BE2C (cell line): ENCODE results near the gene PRR35.
A peak's percentile ranks its signal among the peaks of the same experiment; 100 is the strongest.

ENCODE experiments used
- DNase-seq: peaks from one replicate; pipeline ENCODE4 v3.0.0-alpha.2; 2020
- H3K27me3 ChIP-seq: fragments of 250-450 bp; sonication (Bioruptor Pico); 2 replicates; pipeline ENCODE4 v1.5.1; 2020; ENCODE audit warnings: mild to moderate bottlenecking
- H3K36me3 ChIP-seq: fragments of 250-450 bp; sonication (Bioruptor Pico); 2 replicates; pipeline ENCODE4 v1.5.1; 2020; ENCODE audit warnings: mild to moderate bottlenecking
- H3K4me1 ChIP-seq: fragments of 250-450 bp; sonication (Bioruptor Pico); 2 replicates; pipeline ENCODE4 v1.5.1; 2020
- H3K4me3 ChIP-seq: 2 replicates; pipeline ENCODE4 v1.5.1; 2011; ENCODE audit warnings: low read depth, low read length
- H3K9me3 ChIP-seq: fragments of 250-450 bp; sonication (Bioruptor Pico); 2 replicates; pipeline ENCODE4 v1.5.1; 2020
- TF ChIP-seq, protein P1 (sequence below): IDR thresholded peaks from 2 replicates; pipeline ENCODE4 v1.5.1; 2012; ENCODE audit warnings: mild to moderate bottlenecking, low read depth, low read length

Gene PRR35

GRCh38 chr16:569445-570254 is 9.5 kb downstream of the PRR35 start, which contains the start of gene PIGQ:
TSS of gene PIGQ (plus strand) at chr16:569968. CDS start at chr16:574075, 4,107 bp downstream.
- peaks cover 45% of the 10 kb centered on the region for H3K4me1 ChIP-seq
- peak; percentile 72 for DNase-seq
- H3K36me3 ChIP-seq: peaks cover 23% of the 10 kb centered on the region
- H3K9me3 ChIP-seq: no peaks in the 10 kb centered on the region
- H3K4me3 ChIP-seq: peak within 1 kb of the TSS; percentile 59
- TF ChIP-seq, protein P1, sequence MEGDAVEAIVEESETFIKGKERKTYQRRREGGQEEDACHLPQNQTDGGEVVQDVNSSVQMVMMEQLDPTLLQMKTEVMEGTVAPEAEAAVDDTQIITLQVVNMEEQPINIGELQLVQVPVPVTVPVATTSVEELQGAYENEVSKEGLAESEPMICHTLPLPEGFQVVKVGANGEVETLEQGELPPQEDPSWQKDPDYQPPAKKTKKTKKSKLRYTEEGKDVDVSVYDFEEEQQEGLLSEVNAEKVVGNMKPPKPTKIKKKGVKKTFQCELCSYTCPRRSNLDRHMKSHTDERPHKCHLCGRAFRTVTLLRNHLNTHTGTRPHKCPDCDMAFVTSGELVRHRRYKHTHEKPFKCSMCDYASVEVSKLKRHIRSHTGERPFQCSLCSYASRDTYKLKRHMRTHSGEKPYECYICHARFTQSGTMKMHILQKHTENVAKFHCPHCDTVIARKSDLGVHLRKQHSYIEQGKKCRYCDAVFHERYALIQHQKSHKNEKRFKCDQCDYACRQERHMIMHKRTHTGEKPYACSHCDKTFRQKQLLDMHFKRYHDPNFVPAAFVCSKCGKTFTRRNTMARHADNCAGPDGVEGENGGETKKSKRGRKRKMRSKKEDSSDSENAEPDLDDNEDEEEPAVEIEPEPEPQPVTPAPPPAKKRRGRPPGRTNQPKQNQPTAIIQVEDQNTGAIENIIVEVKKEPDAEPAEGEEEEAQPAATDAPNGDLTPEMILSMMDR: no peak
- no peaks in the 10 kb centered on the region for H3K27me3 ChIP-seq

GRCh38 chr16:572865-573650 is 12.9 kb downstream of the PRR35 start:
- H3K9me3 ChIP-seq: no peaks in the 10 kb centered on the region
- peaks cover 21% of the 10 kb centered on the region for H3K4me1 ChIP-seq
- no peaks in the 10 kb centered on the region for H3K27me3 ChIP-seq
- H3K4me3 ChIP-seq: no peak overlapping the region
- peaks cover 41% of the 10 kb centered on the region for H3K36me3 ChIP-seq
- TF ChIP-seq, protein P1: no peak
- no peak for DNase-seq

- H3K9me3 ChIP-seq: no peaks in the 10 kb centered on the region
- DNase-seq: no peak
- TF ChIP-seq, protein P1: no peak
- peaks cover 41% of the 10 kb centered on the region for H3K36me3 ChIP-seq
- H3K4me3 ChIP-seq: no peak overlapping the region
- H3K4me1 ChIP-seq: peaks cover 10% of the 10 kb centered on the region
- no peaks in the 10 kb centered on the region for H3K27me3 ChIP-seq
Observed at GRCh38 chr16:574021-574760, 14.0 kb downstream of the PRR35 start.

DNA sequence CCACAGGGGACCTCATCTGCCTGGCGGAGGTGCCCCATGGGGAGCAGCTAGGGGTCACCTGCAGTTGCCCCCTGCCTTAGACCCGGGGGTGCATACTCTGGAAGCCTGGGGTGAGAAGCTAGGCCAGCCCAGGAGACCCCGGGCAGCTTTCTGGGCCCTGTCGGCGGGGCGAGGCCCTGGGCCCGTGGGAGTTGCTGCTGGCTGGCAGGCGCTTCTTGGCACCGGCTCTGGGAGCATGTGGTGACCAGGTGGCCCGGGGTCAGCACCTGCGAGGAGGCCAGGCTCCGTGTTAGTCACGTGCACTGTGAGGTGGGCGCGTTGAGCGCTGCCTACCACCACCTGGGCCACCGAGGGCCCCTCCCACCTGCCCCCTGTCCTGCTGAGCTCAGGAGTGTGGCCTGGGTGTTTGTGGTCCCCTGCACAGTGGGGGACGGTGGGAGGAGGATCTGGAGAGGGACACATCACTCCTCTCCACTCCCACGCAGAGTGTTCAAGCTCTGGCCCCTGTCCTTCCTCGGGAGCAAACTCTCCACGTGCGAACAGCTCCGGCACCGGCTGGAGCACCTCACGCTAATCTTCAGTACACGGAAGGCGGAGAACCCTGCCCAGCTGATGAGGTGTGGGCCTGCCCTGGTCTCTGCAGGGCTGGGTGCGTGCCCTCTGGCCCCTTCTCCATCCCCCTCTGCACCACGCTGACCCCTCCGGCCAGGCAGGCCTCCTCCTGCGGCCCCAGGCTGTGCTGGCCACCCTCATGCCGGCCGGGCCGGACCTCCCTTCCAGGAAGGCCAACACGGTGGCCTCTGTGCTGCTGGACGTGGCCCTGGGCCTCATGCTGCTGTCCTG is 15.4 kb downstream of the PRR35 start:
- Histone ChIP-seq H3K9me3 (no peaks in the 10 kb centered on the region), H3K4me1 (peaks cover 7% of the 10 kb centered on the region), H3K36me3 (peaks cover 47% of the 10 kb centered on the region), H3K27me3 (no peaks in the 10 kb centered on the region), H3K4me3 (no peak overlapping the region)
- no peak for DNase-seq
- TF ChIP-seq, protein P1: no peak

DNA sequence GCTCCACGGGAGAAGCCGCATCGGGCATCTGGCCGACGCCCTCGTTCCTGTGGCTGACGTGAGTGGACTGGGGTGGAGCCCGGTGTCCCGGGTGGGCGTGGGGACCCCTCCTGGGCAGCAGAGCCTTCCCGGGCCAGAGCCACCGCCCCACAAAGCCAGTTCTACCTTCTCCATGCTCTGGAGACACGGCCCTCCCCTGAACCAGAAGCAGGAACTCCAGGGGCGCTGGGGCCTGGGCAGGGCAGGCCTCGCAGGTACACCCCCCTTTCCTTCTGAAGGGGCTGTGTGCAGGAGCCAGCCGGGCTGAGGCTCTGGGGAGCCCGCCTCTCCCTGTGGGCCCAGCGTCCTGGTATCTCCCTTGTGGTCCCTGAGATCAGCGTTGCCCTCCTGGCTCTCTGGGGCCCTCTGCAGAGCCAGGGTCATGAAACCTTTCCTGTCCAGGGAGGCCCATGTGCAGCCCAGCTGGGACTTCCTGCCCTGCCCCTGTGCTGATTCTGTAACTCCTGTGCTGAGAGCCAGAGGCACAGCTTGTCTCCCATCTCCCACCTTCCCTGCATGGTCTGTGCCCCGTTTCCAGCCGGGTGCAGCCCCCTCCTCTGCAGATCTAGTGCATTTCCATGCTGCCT is 16.1 kb downstream of the PRR35 start:
- Histone ChIP-seq H3K36me3 (peaks cover 47% of the 10 kb centered on the region), H3K27me3 (no peaks in the 10 kb centered on the region), H3K4me1 (peaks cover 7% of the 10 kb centered on the region), H3K9me3 (no peaks in the 10 kb centered on the region), H3K4me3 (no peak overlapping the region)
- TF ChIP-seq, protein P1: no peak
- DNase-seq: no peak
